ENCODE measurements around the gene AACS.

AACS gene

GRCh38 chr12:125160281-125160955 is 95.2 kb downstream of the AACS start:
- no peak for DNase-seq

DNA sequence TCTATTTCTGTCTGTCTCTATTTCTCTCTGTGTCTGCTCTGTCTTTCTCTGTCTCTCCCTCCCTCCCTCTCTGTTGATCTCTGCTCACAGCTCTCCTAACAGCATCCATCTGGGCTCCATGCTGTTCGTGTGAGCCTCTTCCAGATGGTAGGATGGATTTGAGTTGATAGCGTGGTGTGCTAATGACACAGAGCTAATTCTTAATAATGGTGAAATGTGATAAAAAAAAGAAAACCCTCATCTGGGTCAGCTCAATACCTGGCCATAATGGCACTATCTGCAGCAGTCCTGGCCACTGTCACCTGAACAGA is 96.4 kb downstream of the AACS start:
- DNase-seq, result no peak

GRCh38 chr12:125162489-125163028 is 97.3 kb downstream of the AACS start:
- DNase-seq, result no peak

- DNase-seq, result no peak
These were observed 97.9 kb downstream of the AACS start for GRCh38 chr12:125163148-125163547.

- DNase-seq, result no peak
These were observed 99.3 kb downstream of the AACS start for GRCh38 chr12:125164541-125164940.

DNA sequence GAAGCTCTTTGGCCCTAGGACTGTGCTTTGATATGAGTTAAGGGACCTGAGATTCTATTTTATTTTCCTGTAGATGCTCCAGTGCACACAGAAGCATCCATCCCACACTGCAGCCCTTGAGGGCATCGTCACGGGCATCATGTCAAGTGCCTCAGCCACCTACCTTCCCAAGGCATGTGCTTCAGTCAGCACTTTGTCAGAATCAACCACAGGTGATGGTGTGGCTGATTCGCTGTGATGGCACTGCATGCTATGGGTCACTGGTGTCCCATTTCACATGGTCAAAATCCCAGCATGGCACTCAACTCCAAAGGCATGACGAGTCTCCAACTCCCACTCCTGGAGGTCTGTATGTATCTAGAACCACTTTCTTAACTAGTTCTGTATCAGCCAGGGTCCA is 100.8 kb downstream of the AACS start:
- no peak for DNase-seq

- no peak for DNase-seq
These were observed 102.4 kb downstream of the AACS start for GRCh38 chr12:125167658-125168057.

DNA sequence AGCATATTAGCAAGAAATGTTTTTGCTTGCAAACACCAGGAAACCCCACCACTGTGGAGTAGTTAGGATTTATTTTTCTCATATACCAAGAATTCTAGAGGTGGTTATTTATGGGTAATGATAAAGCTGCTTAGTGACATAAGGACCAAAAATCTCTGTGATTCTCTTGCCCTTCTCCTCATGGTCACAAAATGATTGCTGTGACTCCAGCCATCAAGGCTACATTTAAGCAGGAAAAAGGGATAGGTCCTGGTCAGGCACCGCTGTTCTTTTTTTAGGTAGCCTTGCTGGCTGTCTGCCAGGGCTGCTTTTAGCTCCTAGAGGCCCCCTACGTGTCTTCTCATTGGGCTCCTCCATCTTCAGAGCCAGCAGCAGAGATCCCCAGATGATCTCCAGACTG is 104.2 kb downstream of the AACS start:
- DNase-seq, result no peak

GRCh38 chr12:125169870-125170269 is 104.6 kb downstream of the AACS start:
- no peak for DNase-seq

- no peak for DNase-seq
These were observed 106.0 kb downstream of the AACS start for GRCh38 chr12:125171267-125171666.

- no peak for DNase-seq
These were observed 107.1 kb downstream of the AACS start for GRCh38 chr12:125172231-125172850.

DNA sequence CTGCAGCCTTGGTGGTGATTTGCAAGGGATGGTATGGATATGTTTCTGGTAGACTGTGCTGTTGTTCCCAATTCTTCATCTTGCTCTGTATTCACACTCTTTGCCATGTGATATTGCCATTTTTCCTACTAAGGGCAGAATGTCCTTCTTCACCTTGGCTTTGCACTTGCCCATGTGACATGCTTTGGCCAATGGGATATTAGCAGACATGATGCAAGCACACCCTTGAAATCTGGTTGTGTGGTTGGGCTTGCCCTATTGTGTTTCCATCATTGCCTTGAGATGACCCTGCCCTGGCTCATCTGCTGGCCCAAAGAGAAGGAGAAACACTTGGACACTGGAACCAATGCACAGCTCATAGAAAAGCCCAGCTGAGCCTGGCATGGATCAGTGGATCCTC is 110.3 kb downstream of the AACS start:
- DNase-seq, result no peak

DNA sequence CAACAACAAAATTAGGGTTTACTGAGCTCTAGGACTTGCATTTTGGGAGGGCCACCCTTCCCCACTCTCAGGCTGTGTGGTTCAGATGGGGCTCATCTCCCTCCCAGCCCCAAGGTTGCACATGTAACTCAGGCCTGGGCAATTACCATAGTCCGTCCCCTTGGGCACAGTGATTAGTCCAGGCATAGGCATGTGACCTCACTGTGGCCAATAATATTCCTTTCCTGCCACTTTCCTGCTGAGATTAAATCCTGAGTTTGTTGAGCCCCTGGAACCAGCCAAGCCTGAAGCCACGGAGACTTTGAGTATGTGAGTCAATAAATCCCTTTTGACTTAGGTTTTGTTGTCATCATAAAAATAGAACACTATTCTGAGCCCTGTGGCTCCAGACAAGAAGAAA is 113.0 kb downstream of the AACS start:
- DNase-seq, result no peak

- no peak for DNase-seq
These were observed 114.9 kb downstream of the AACS start for GRCh38 chr12:125180144-125180543.

DNA sequence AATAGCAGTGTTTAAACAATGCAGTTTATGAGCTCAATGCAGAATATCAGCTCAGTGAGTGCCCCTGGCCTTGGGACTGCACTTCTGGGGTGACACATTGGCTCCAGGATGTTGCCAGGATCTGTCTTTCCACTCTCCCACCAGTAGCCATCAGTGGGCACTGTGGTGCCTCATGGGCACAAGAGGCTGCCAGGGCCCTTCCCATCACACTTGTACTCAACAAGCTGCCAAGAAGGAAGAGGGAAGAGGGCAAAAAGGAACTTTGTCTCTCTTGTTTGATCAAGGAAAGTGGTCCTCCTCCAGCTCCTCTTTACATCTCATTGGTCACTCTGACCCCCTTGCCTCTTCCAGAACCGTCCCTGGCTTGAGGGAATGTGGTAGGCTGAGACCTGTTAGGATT is 115.9 kb downstream of the AACS start:
- no peak for DNase-seq

GRCh38 chr12:125183187-125184067 is 118.2 kb downstream of the AACS start:
- DNase-seq, result peak; percentile 63

DNA sequence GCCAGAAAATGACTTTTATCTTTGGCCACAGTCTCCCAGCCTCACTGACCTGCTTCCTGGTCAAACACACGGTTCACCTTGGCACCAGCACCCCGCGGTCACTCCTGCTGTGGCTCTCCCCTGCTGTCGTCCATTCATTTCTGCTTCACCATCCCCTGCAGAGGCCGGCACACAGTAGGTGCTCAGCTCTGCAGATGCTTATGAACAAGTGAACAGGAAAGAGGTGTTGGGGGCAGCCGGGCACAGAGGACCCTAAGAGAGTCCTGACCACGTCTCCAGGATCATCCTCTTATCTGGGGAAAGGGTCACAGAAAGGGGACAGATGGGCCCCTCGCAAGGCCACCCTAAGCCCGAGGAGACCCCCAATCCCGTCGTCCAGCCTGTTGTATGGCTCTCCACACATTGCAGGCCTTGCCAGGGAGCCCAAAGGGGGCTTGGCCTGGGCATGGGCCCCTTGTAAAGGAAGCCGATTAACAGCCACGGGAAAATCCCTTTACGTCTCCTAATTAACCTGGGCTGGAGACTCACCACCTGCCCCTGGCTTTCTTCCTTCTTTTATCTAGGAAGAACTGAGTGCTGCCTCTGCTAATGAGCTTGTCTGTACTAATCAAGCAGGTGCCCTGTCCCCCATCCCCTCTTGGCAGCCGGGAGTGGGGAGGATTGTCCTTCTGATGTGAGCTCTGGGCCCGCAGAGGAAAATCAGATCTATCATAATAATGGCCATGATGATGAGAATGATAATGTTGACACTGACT is 119.2 kb downstream of the AACS start:
- DNase-seq, result no peak

- DNase-seq, result no peak
These were observed 120.1 kb downstream of the AACS start for GRCh38 chr12:125185311-125185739.

DNA sequence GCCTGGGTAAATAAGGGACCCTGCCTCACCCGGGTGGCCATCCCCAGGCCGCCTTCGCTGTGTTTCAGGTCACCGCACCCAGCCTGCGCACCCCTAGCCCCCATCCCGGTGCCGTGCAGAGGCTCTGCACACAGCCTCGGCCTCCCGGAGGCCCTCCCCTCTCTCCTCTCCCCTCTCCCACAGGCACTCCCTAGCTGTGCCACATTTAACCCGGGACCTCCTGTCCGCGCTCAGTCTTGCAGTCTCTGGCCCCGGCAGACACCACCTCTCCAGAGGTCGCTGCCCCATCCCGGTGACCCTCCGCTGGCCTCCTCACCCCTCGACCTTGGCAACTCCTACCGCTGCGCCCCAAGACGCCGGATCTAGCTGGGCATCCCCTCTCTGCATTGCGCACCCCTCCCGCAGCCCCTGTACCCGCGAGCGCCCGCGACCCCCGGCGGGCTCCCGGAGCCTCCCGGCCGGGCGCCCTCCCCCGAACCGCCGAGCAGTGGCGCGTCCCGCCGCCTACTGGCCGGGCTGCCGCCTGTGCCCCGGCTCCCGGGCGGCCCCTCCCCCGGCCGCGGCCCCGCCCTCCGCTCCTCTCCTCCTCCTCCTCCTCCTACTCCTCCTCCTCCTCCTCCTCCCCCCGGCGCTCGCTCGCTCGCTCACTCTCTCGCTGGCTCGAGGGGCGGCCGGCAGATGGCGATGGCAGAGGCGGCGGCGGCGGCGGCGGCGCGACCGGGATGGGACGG is 120.7 kb downstream of the AACS start, which contains the start of gene TMEM132B:
TMEM132B (plus strand) TSS at position 647 of the 731 bp plus-strand sequence.
- DNase-seq, result peak; percentile 38

- no peak for DNase-seq
These were observed 121.4 kb downstream of the AACS start for GRCh38 chr12:125186471-125187147.

- DNase-seq, result no peak
These were observed 122.0 kb downstream of the AACS start for GRCh38 chr12:125187148-125187745.
